ENCODE measurements around the gene KCNQ5. TPM values are rescaled to one million over a fixed set of nuclear protein-coding genes. Genes with fewer than 3 reads are reported as not detected.

Gene KCNQ5
- total RNA-seq, 1 experiment from 2014 or later = 0.07 TPM

- H3K79me1 ChIP-seq (ENCODE audit: insufficient read depth, low read depth, low read length, poor library complexity, severe bottlenecking) = no peaks in the 10 kb centered on the region
- H3K14ac ChIP-seq (ENCODE audit: insufficient read depth, low read length) = no peak overlapping the region
- H3K79me2 ChIP-seq (ENCODE audit: insufficient read depth, low read length) = no peaks in the 10 kb centered on the region
- no peak overlapping the region for H2AFZ ChIP-seq (ENCODE audit: low read length)
- no peak overlapping the region for H2BK5ac ChIP-seq (ENCODE audit: insufficient read length, low read length)
- no CpG with 5 or more reads among the region's 3 CpGs for WGBS (ENCODE audit: extremely low coverage, insufficient read length, low lambda C conversion rate)
- H3K9ac ChIP-seq (ENCODE audit: extremely low read depth, insufficient read length, low read length) = no peak overlapping the region
- no peak overlapping the region for H2BK20ac ChIP-seq (ENCODE audit: low read depth, low read length, poor library complexity, severe bottlenecking)
- H3K27me3 Mint-ChIP-seq (ENCODE audit: low read depth) = no peaks in the 10 kb centered on the region
- H4K20me1 ChIP-seq (ENCODE audit: control insufficient read depth, insufficient read depth, insufficient read length) = no peaks in the 10 kb centered on the region
- H4K8ac ChIP-seq (replicated peaks; ENCODE audit: insufficient read length, low read depth, low read length) = no peak overlapping the region
- H2BK15ac ChIP-seq (ENCODE audit: low read depth, low read length) = no peak overlapping the region
- no peaks in the 10 kb centered on the region for H3K9me3 Mint-ChIP-seq
- no peak overlapping the region for H3K23ac ChIP-seq (ENCODE audit: insufficient read length, low read depth, low read length)
- H3K27ac ChIP-seq (ENCODE audit: insufficient read length, low read depth, low read length) = no peak overlapping the region
- H2BK120ac ChIP-seq (ENCODE audit: low read depth, low read length, poor library complexity, severe bottlenecking) = no peak overlapping the region
- TF ChIP-seq, protein P1, sequence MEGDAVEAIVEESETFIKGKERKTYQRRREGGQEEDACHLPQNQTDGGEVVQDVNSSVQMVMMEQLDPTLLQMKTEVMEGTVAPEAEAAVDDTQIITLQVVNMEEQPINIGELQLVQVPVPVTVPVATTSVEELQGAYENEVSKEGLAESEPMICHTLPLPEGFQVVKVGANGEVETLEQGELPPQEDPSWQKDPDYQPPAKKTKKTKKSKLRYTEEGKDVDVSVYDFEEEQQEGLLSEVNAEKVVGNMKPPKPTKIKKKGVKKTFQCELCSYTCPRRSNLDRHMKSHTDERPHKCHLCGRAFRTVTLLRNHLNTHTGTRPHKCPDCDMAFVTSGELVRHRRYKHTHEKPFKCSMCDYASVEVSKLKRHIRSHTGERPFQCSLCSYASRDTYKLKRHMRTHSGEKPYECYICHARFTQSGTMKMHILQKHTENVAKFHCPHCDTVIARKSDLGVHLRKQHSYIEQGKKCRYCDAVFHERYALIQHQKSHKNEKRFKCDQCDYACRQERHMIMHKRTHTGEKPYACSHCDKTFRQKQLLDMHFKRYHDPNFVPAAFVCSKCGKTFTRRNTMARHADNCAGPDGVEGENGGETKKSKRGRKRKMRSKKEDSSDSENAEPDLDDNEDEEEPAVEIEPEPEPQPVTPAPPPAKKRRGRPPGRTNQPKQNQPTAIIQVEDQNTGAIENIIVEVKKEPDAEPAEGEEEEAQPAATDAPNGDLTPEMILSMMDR (conservative IDR thresholded peaks at IDR 0.05) = no peak
- H3T11ph ChIP-seq (ENCODE audit: low read length) = no peak overlapping the region
- H3K4ac ChIP-seq (ENCODE audit: low read depth, low read length) = no peak overlapping the region
- no peaks in the 10 kb centered on the region for H3K9me3 ChIP-seq (ENCODE audit: control insufficient read depth, low read depth, low read length)
- no peak overlapping the region for H3K27ac Mint-ChIP-seq
- H3K56ac ChIP-seq (ENCODE audit: insufficient read length, low read depth, low read length) = no peak overlapping the region
- no peak overlapping the region for H4K91ac ChIP-seq (ENCODE audit: insufficient read length, low read depth, low read length)
- H3K18ac ChIP-seq (ENCODE audit: insufficient read length, low read depth, low read length) = no peak overlapping the region
- no peaks in the 10 kb centered on the region for H3K23me2 ChIP-seq (ENCODE audit: insufficient read length, low read depth, low read length, poor library complexity, severe bottlenecking)
- H4K5ac ChIP-seq (ENCODE audit: insufficient read length, low read depth, low read length) = no peak overlapping the region
- no peaks in the 10 kb centered on the region for H3K27me3 ChIP-seq (ENCODE audit: insufficient read depth, low read length)
- H2BK12ac ChIP-seq (ENCODE audit: insufficient read length, low read depth, low read length) = no peak overlapping the region
- no peak overlapping the region for H3K4me3 Mint-ChIP-seq
- no peak overlapping the region for H2AK5ac ChIP-seq (ENCODE audit: insufficient read length, low read length)
- H3K4me1 Mint-ChIP-seq = no peaks in the 10 kb centered on the region
- H3K4me2 ChIP-seq (ENCODE audit: insufficient read depth, insufficient read length, low read length) = no peak overlapping the region
- no peak for DNase-seq
- H3K4me1 ChIP-seq (ENCODE audit: insufficient read depth, low read length) = no peaks in the 10 kb centered on the region
- no peaks in the 10 kb centered on the region for H3K36me3 Mint-ChIP-seq (ENCODE audit: insufficient read depth in 1 of 3, low read depth in 3 of 3)
Observed at GRCh38 chr6:72683797-72684196, 61.9 kb downstream of the KCNQ5 start.

All from H9 (cell line).